HepG2 (cell line): ENCODE results near the gene SLC50A1. TPM values are rescaled to one million over a fixed set of nuclear protein-coding genes. Genes with fewer than 3 reads are reported as not detected.

Experiments used
- ASH2L ChIP-seq: fragments of 300-600, 200-600 bp; sonication (generic); IDR thresholded peaks from 2 replicates; pipeline ENCODE4 v1.7.0; 2017; ENCODE audit warnings: low read depth, mild to moderate bottlenecking, moderate library complexity, mixed read lengths, low read length; ENCODE audit not compliant: insufficient read length
- HHEX ChIP-seq: IDR thresholded peaks from 2 replicates; pipeline ENCODE4 v1.6.1; 2016; ENCODE audit warnings: control low read depth
- KAT2B ChIP-seq: fragments of 150-350 bp; IDR thresholded peaks from 2 replicates; pipeline ENCODE4 v1.6.1; 2014; ENCODE audit warnings: low read depth, low read length, borderline replicate concordance
- MAF1 ChIP-seq: sonication (generic); formaldehyde crosslinking; IDR thresholded peaks from 2 replicates; pipeline ENCODE4 v1.5.0; 2020; ENCODE audit warnings: missing genetic modification reagents, borderline replicate concordance
- MBNL3 ChIP-seq: fragments of 250-450 bp; sonication (Bioruptor Pico); conservative IDR thresholded peaks from 2 replicates; pipeline ENCODE4 v1.8.0; 2022; ENCODE audit warnings: mild to moderate bottlenecking, inconsistent platforms
- PCBP2 ChIP-seq: fragments of 200-400 bp; formaldehyde crosslinking; optimal IDR thresholded peaks from 2 replicates; pipeline ENCODE3; 2018; ENCODE audit warnings: low read length, low read depth; ENCODE audit not compliant: poor library complexity, severe bottlenecking
- RBFOX2 ChIP-seq: fragments of 200-400 bp; formaldehyde crosslinking; IDR thresholded peaks from 2 replicates; pipeline ENCODE4 v1.6.1; 2017; ENCODE audit warnings: low read depth, mild to moderate bottlenecking, low read length
- SIX4 ChIP-seq: sonication (generic); formaldehyde crosslinking; IDR thresholded peaks from 2 replicates; pipeline ENCODE4 v1.4.0; 2020; ENCODE audit warnings: missing genetic modification reagents
- SOX13 ChIP-seq, 3 experiments: fragments of 450-650 bp in 1 of 3; sonication (generic) in 1 of 3; formaldehyde crosslinking in 1 of 3; IDR thresholded peaks in 2 of 3; conservative IDR thresholded peaks in 1 of 3; 2 replicates each; pipeline versions ENCODE4 v1.5.0 to v1.6.1; 2016 to 2020; ENCODE audit warnings: antibody characterized with exemption in 1 of 3, mild to moderate bottlenecking in 1 of 3, missing compliant biosample characterization in 1 of 3, missing genetic modification reagents in 1 of 3, moderate library complexity in 1 of 3
- THAP11 ChIP-seq: IDR thresholded peaks from 2 replicates; pipeline ENCODE4 v1.6.1; 2016; ENCODE audit warnings: missing biosample characterization, missing genetic modification reagents
- ZNF33A ChIP-seq: sonication (generic); formaldehyde crosslinking; IDR thresholded peaks from 2 replicates; pipeline ENCODE4 v1.5.1; 2020; ENCODE audit warnings: missing genetic modification reagents, mild to moderate bottlenecking, moderate library complexity, borderline replicate concordance
- ZNF430 ChIP-seq: sonication (generic); formaldehyde crosslinking; IDR thresholded peaks from 2 replicates; pipeline ENCODE4 v1.9.0; 2021; ENCODE audit warnings: mild to moderate bottlenecking, missing genetic modification reagents
- ZNF550 ChIP-seq: sonication (generic); formaldehyde crosslinking; IDR thresholded peaks from 2 replicates; pipeline ENCODE4 v1.4.0; 2020; ENCODE audit warnings: mild to moderate bottlenecking, missing genetic modification reagents, borderline replicate concordance
- ZNF598 ChIP-seq: sonication (generic); formaldehyde crosslinking; IDR thresholded peaks from 2 replicates; pipeline ENCODE4 v1.5.1; 2020; ENCODE audit warnings: mild to moderate bottlenecking, missing genetic modification reagents, borderline replicate concordance
- ZNF616 ChIP-seq: sonication (generic); formaldehyde crosslinking; IDR thresholded peaks from 2 replicates; pipeline ENCODE4 v1.5.0; 2020; ENCODE audit warnings: low read depth, mild to moderate bottlenecking, missing genetic modification reagents
- ZNF747 ChIP-seq: sonication (generic); formaldehyde crosslinking; IDR thresholded peaks from 2 replicates; pipeline ENCODE4 v1.8.1; 2023; ENCODE audit warnings: missing genetic modification reagents, mild to moderate bottlenecking, borderline replicate concordance
- ZNF776 ChIP-seq: sonication (generic); formaldehyde crosslinking; IDR thresholded peaks from 2 replicates; pipeline ENCODE4 v1.4.0; 2020; ENCODE audit warnings: mild to moderate bottlenecking, missing genetic modification reagents
- ZSCAN21 ChIP-seq: sonication (generic); formaldehyde crosslinking; IDR thresholded peaks from 2 replicates; pipeline ENCODE4 v1.8.0; 2022; ENCODE audit warnings: mild to moderate bottlenecking, missing genetic modification reagents, moderate library complexity, borderline replicate concordance
- polyA plus RNA-seq, 8 experiments: library from polyadenylated mRNA; depleted of rRNA in 3 of 8; stranded (reverse) in 7 of 8; unstranded in 1 of 8; fragments of >200 nt; fragmentation: Illumina TruSeq in 4 of 8; extraction: Trizol in 4 of 8; gene quantifications; 2 replicates each; pipeline versions ENCODE4 v1.2.1 to v1.2.3, GENCODE V29; 2011 to 2016; ENCODE audit warnings: low read depth in 4 of 8, missing spikeins in 1 of 8, mixed read lengths in 1 of 8; ENCODE audit not compliant: insufficient read depth in 1 of 8
- total RNA-seq, 5 experiments: library from RNA; depleted of rRNA; stranded (reverse); fragments of >200 nt; fragmentation: Illumina TruSeq; extraction: Trizol; gene quantifications; 2 replicates each; pipeline ENCODE4 v1.2.3, GENCODE V29; 2016; ENCODE audit warnings: low read depth in 1 of 5
- TF ChIP-seq, protein P1 (sequence below): sonication (generic); formaldehyde crosslinking; IDR thresholded peaks from 2 replicates; pipeline ENCODE4 v1.5.0; 2020; ENCODE audit warnings: mild to moderate bottlenecking, missing genetic modification reagents
- TF ChIP-seq, protein P2 (sequence below): sonication (generic); formaldehyde crosslinking; conservative IDR thresholded peaks from 2 replicates; pipeline ENCODE4 v1.4.0; 2020; ENCODE audit warnings: missing genetic modification reagents
- TF ChIP-seq, protein P3 (sequence below): sonication (generic); formaldehyde crosslinking; IDR thresholded peaks from 2 replicates; pipeline ENCODE4 v1.4.0; 2020; ENCODE audit warnings: mild to moderate bottlenecking, missing genetic modification reagents
- TF ChIP-seq, protein P4 (sequence below): IDR thresholded peaks from 2 replicates; pipeline ENCODE4 v1.6.1; 2016; ENCODE audit warnings: missing biosample characterization, missing genetic modification reagents, low read depth

Gene SLC50A1
- total and polyA plus RNA-seq, 2 of the 13 experiments (the other 11 are each of a cell fraction or from before 2014, with no cell fraction given) = 22.5 to 46.8 TPM

DNA sequence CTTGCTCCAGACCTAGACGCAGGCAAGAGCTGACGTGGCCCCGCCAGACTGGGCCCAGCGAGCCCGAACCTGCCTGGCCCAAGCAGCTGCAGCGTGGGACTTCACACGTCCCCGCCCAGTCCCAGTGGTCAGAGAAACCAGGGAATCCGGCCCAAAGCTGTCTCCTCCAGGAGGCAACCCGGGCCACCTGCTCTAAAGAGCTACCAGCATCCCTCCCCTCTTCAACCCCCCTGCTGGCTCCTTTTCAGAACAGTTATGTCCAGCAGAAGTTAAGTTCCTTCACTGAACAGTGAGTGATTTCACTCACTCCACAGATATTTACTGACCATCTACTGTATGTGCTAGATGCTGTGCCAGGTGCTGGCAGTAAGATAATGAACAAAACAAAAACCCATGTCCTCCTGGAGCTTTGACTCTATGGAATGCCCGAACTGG is 10.1 kb upstream of the SLC50A1 start (continued):
- TF ChIP-seq, protein P1, sequence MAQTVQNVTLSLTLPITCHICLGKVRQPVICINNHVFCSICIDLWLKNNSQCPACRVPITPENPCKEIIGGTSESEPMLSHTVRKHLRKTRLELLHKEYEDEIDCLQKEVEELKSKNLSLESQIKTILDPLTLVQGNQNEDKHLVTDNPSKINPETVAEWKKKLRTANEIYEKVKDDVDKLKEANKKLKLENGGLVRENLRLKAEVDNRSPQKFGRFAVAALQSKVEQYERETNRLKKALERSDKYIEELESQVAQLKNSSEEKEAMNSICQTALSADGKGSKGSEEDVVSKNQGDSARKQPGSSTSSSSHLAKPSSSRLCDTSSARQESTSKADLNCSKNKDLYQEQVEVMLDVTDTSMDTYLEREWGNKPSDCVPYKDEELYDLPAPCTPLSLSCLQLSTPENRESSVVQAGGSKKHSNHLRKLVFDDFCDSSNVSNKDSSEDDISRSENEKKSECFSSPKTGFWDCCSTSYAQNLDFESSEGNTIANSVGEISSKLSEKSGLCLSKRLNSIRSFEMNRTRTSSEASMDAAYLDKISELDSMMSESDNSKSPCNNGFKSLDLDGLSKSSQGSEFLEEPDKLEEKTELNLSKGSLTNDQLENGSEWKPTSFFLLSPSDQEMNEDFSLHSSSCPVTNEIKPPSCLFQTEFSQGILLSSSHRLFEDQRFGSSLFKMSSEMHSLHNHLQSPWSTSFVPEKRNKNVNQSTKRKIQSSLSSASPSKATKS = no peak
- TF ChIP-seq ZNF776 (CRISPR knock-in tag) (no peak), KAT2B (no peak), ZNF430 (CRISPR knock-in tag) (peak; percentile 34; the same call in 1 of the 2 replicates), ZNF747 (CRISPR knock-in tag) (no peak), ZNF616 (CRISPR knock-in tag) (0 out of 2 replicates have a peak, but pooled peaks have one; percentile 28), SIX4 (CRISPR knock-in tag) (no peak), THAP11 (CRISPR knock-in tag) (no peak), ZNF550 (CRISPR knock-in tag) (no peak), MBNL3 (no peak), PCBP2 (no peak), ZNF598 (CRISPR knock-in tag) (no peak; the same call in 1 of the 2 replicates), MAF1 (CRISPR knock-in tag) (no peak), ZSCAN21 (CRISPR knock-in tag) (no peak), ASH2L (peak; percentile 25), HHEX (no peak), RBFOX2 (no peak), ZNF33A (CRISPR knock-in tag) (peak; percentile 4), SOX13 (IDR thresholded peaks at IDR 0.05) (no peak), SOX13 (CRISPR knock-in tag; conservative IDR thresholded peaks at IDR 0.05 in 1 of 2, IDR thresholded peaks at IDR 0.05 in 1 of 2) (no peak)
- TF ChIP-seq, protein P2, sequence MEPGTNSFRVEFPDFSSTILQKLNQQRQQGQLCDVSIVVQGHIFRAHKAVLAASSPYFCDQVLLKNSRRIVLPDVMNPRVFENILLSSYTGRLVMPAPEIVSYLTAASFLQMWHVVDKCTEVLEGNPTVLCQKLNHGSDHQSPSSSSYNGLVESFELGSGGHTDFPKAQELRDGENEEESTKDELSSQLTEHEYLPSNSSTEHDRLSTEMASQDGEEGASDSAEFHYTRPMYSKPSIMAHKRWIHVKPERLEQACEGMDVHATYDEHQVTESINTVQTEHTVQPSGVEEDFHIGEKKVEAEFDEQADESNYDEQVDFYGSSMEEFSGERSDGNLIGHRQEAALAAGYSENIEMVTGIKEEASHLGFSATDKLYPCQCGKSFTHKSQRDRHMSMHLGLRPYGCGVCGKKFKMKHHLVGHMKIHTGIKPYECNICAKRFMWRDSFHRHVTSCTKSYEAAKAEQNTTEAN (CRISPR knock-in tag) = no peak
- TF ChIP-seq, protein P3, sequence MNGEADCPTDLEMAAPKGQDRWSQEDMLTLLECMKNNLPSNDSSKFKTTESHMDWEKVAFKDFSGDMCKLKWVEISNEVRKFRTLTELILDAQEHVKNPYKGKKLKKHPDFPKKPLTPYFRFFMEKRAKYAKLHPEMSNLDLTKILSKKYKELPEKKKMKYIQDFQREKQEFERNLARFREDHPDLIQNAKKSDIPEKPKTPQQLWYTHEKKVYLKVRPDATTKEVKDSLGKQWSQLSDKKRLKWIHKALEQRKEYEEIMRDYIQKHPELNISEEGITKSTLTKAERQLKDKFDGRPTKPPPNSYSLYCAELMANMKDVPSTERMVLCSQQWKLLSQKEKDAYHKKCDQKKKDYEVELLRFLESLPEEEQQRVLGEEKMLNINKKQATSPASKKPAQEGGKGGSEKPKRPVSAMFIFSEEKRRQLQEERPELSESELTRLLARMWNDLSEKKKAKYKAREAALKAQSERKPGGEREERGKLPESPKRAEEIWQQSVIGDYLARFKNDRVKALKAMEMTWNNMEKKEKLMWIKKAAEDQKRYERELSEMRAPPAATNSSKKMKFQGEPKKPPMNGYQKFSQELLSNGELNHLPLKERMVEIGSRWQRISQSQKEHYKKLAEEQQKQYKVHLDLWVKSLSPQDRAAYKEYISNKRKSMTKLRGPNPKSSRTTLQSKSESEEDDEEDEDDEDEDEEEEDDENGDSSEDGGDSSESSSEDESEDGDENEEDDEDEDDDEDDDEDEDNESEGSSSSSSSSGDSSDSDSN (CRISPR knock-in tag) = no peak
- TF ChIP-seq, protein P4, sequence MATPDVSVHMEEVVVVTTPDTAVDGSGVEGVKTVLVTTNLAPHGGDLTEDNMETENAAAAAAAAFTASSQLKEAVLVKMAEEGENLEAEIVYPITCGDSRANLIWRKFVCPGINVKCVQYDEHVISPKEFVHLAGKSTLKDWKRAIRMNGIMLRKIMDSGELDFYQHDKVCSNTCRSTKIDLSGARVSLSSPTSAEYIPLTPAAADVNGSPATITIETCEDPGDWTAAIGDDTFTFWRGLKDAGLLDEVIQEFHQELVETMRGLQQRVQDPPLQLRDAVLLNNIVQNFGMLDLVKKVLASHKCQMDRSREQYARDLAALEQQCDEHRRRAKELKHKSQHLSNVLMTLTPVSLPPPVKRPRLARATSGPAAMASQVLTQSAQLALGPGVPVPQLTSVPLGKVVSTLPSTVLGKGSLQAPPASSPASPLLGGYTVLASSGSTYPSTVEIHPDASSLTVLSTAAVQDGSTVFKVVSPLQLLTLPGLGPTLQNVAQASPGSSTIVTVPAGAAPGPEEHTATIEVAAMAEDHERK (CRISPR knock-in tag) = no peak
